Upper lobe of left lung (tissue), 6 donors: ENCODE data around the gene SPOP. TPM values are rescaled to one million over a fixed set of nuclear protein-coding genes. Genes with fewer than 3 reads are reported as not detected.

Experiments
- ATAC-seq, 2 donors: fragments of 200-7000 bp; cut with Tn5 transposase; one replicate each; pipeline ENCODE4 v1.9.1; 2022; ENCODE audit warnings: mild to moderate bottlenecking in 2 of 2, moderate library complexity in 2 of 2; ENCODE audit not compliant: low FRiP score in 2 of 2
- DNase-seq, 2 donors: peaks; one replicate each; pipeline ENCODE4 v3.0.0-alpha.2; 2019 to 2020
- H3K27ac ChIP-seq, 4 donors: fragments of 200-600 bp; sonication (generic); one replicate each; pipeline ENCODE4 v1.5.1; 2016 to 2019
- H3K27me3 ChIP-seq, 4 donors: fragments of 200-600 bp; sonication (generic); one replicate each; pipeline ENCODE4 v1.5.1; 2017 to 2019
- H3K36me3 ChIP-seq, 4 donors: fragments of 200-600 bp; sonication (generic); one replicate each; pipeline ENCODE4 v1.5.1; 2016 to 2019
- H3K4me1 ChIP-seq, 4 donors: fragments of 200-600 bp; sonication (generic); one replicate each; pipeline ENCODE4 v1.5.1; 2018 to 2019
- H3K4me3 ChIP-seq, 4 donors: fragments of 200-600 bp; sonication (generic); one replicate each; pipeline ENCODE4 v1.5.1; 2017 to 2019; ENCODE audit warnings: mild to moderate bottlenecking in 2 of 4, moderate library complexity in 1 of 4
- H3K9me3 ChIP-seq, 4 donors: fragments of 200-600 bp; sonication (generic); one replicate each; pipeline ENCODE4 v1.5.1; 2018 to 2019
- CTCF ChIP-seq, 6 experiments: fragments of 450-650 bp in 4 of 6; fragments of 200-600 bp in 2 of 6; sonication (generic) in 2 of 6; IDR thresholded peaks; one replicate each; pipeline ENCODE4 v1.5.1; 2016 to 2019; ENCODE audit warnings: antibody characterized with exemption in 6 of 6
- EP300 ChIP-seq, 4 donors: sonication (generic); formaldehyde crosslinking; IDR thresholded peaks; one replicate each; pipeline ENCODE4 v1.5.1; 2017; ENCODE audit warnings: antibody characterized with exemption in 4 of 4, control low read depth in 2 of 4
- POLR2A ChIP-seq, 4 donors: fragments of 450-650 bp; IDR thresholded peaks; one replicate each; pipeline ENCODE4 v1.5.1; 2016 to 2017; ENCODE audit warnings: antibody characterized with exemption in 4 of 4, mild to moderate bottlenecking in 2 of 4
- POLR2AphosphoS5 ChIP-seq, 2 donors: sonication (generic); formaldehyde crosslinking; IDR thresholded peaks; one replicate each; pipeline ENCODE4 v1.5.1; 2017; ENCODE audit warnings: antibody characterized with exemption in 2 of 2
- WGBS, 2 donors: methylation state at CpG; one replicate each; pipeline ENCODE4 v1.1.5; 2017 to 2018; 5-methylcytosine and 5-hydroxymethylcytosine counted together
- total RNA-seq, 6 donors: library from RNA; depleted of rRNA in 4 of 6; stranded (reverse); fragments of >200 nt in 4 of 6; gene quantifications; one replicate each; pipeline versions ENCODE4 v1.1.0 to v1.2.1, GENCODE V29; 2016 to 2021
- donor health status: DM: no; HTN: no; CAD: no; lungs with moderate emphysema.
- donor health status: DM: no; HTN: yes; CAD: no; lungs with severe emphysema.

SPOP gene
- total RNA-seq, 6 donors from 2014 or later, result 56.6 to 99.2 (median 80.4) TPM

- TF ChIP-seq POLR2AphosphoS5 (IDR thresholded peaks at IDR 0.05) (no peak), CTCF (IDR thresholded peaks at IDR 0.05) (peak in 1 of 6 experiments; percentile 22)
- Histone ChIP-seq H3K9me3 (no peaks in the 10 kb centered on the region), H3K4me1 (peaks cover 12 to 33% (median 26%) of the 10 kb centered on the region in 4 donors), H3K4me3 (no peak overlapping the region), H3K27ac (no peak overlapping the region), H3K27me3 (no peaks in the 10 kb centered on the region), H3K36me3 (peaks cover 12 to 63% (median 34%) of the 10 kb centered on the region in 4 donors)
- DNase-seq (no peak), ATAC-seq (no peak)
- 67 to 69% methylated on average over 3 of the region's 3 CpGs for WGBS, 2 donors
Observed at GRCh38 chr17:49616086-49616485, 61.8 kb downstream of the SPOP start.

- Histone ChIP-seq H3K9me3 (no peaks in the 10 kb centered on the region), H3K27me3 (no peaks in the 10 kb centered on the region), H3K4me1 (peaks cover 12 to 40% (median 34%) of the 10 kb centered on the region in 4 donors), H3K27ac (peak overlapping the region in 1 of 4 donors; percentile 19), H3K36me3 (peaks cover 13 to 63% (median 31%) of the 10 kb centered on the region in 4 donors), H3K4me3 (no peak overlapping the region)
- ATAC-seq, result no peak
- 100% methylated on average over 1 of the region's 1 CpG for WGBS, 2 donors
- no peak for DNase-seq
- TF ChIP-seq POLR2A (IDR thresholded peaks at IDR 0.05) (no peak), CTCF (IDR thresholded peaks at IDR 0.05) (no peak), EP300 (IDR thresholded peaks at IDR 0.05) (no peak), POLR2AphosphoS5 (IDR thresholded peaks at IDR 0.05) (no peak)
Observed at GRCh38 chr17:49613182-49613800, 64.6 kb downstream of the SPOP start.

- Histone ChIP-seq H3K27me3 (no peaks in the 10 kb centered on the region), H3K27ac (no peak overlapping the region), H3K36me3 (peaks cover 14 to 63% (median 29%) of the 10 kb centered on the region in 4 donors), H3K9me3 (no peaks in the 10 kb centered on the region), H3K4me3 (no peak overlapping the region), H3K4me1 (peaks cover 12 to 37% (median 30%) of the 10 kb centered on the region in 4 donors)
- no peak for ATAC-seq
- no peak for TF ChIP-seq EP300 (IDR thresholded peaks at IDR 0.05)
- TF ChIP-seq POLR2A (IDR thresholded peaks at IDR 0.05), result no peak
- TF ChIP-seq CTCF (IDR thresholded peaks at IDR 0.05), result no peak
- TF ChIP-seq POLR2AphosphoS5 (IDR thresholded peaks at IDR 0.05), result no peak
- 77 to 81% methylated on average over 1 of the region's 1 CpG for WGBS, 2 donors
- no peak for DNase-seq
Observed at GRCh38 chr17:49612726-49613125, 65.2 kb downstream of the SPOP start.

- peaks cover 14 to 69% (median 40%) of the 10 kb centered on the region in 4 donors for H3K36me3 ChIP-seq
- H3K4me1 ChIP-seq, result peaks cover 2 to 21% (median 20%) of the 10 kb centered on the region in 4 donors
- TF ChIP-seq CTCF (IDR thresholded peaks at IDR 0.05), result no peak
- no peak for TF ChIP-seq EP300 (IDR thresholded peaks at IDR 0.05)
- TF ChIP-seq POLR2AphosphoS5 (IDR thresholded peaks at IDR 0.05), result no peak
- no peak for TF ChIP-seq POLR2A (IDR thresholded peaks at IDR 0.05)
- DNase-seq (peak in 1 of 2 donors; percentile 36), ATAC-seq (no peak)
- 46 to 60% methylated on average over 5 of the region's 5 CpGs for WGBS, 2 donors
- H3K4me3 ChIP-seq, result no peak overlapping the region
- no peaks in the 10 kb centered on the region for H3K9me3 ChIP-seq
- no peaks in the 10 kb centered on the region for H3K27me3 ChIP-seq
- H3K27ac ChIP-seq, result peak overlapping the region; percentile 30 to 61 (median 50)
Observed at GRCh38 chr17:49610883-49611584, 66.9 kb downstream of the SPOP start.
